GM12873 (cell line): ENCODE measurements around the gene RPS6KA1.

Source experiments
- CTCF ChIP-seq: IDR thresholded peaks from 2 replicates; pipeline ENCODE4 v1.5.1; 2012; ENCODE audit warnings: low read depth, mild to moderate bottlenecking, moderate library complexity, low read length, control low read depth; ENCODE audit not compliant: insufficient read depth; ENCODE audit errors: missing control alignments

RPS6KA1 gene

GRCh38 chr1:26498894-26499293, 30.7 kb upstream of the RPS6KA1 start:
- TF ChIP-seq CTCF, result no peak

- TF ChIP-seq CTCF, result no peak
These were observed 28.9 kb upstream of the RPS6KA1 start for GRCh38 chr1:26500488-26501175.

GRCh38 chr1:26516987-26517765, 12.4 kb upstream of the RPS6KA1 start:
- no peak for TF ChIP-seq CTCF

- TF ChIP-seq CTCF, result no peak
These were observed 11.9 kb upstream of the RPS6KA1 start for GRCh38 chr1:26517766-26518049.

GRCh38 chr1:26518355-26518754, 11.2 kb upstream of the RPS6KA1 start:
- no peak for TF ChIP-seq CTCF

GRCh38 chr1:26520339-26520738, 9.2 kb upstream of the RPS6KA1 start:
- no peak for TF ChIP-seq CTCF

- no peak for TF ChIP-seq CTCF
These were observed 7.9 kb upstream of the RPS6KA1 start for GRCh38 chr1:26521669-26522030.
